Activated naive CD8-positive, alpha-beta T cell treated with anti-CD3 and anti-CD28 coated beads, Interleukin-2, amount 10 ng/mL, durations not matched to agents 7 days and 5 days (primary cell): Measurements from ENCODE around the gene LAPTM4A. TPM values are rescaled to one million over a fixed set of nuclear protein-coding genes. Genes with fewer than 3 reads are reported as not detected.

Experiments
- ATAC-seq: fragments of 150-1000 bp; cut with Tn5 transposase; one replicate; pipeline ENCODE4 v1.10.0; 2021; ENCODE audit warnings: low read depth, moderate library complexity
- POLR2A ChIA-PET: fragments of 350-600 bp; sonication (Branson Sonifier 250); formaldehyde crosslinking; loops from one replicate; lab custom pipeline; 2021; ENCODE audit warnings: antibody characterized with exemption; lab: Charles Lee
- DNase-seq: peaks from one replicate; pipeline ENCODE4 v3.0.0; 2021
- H3K27ac Mint-ChIP-seq: one replicate; pipeline ENCODE4 v1.8.0; 2022; ENCODE audit warnings: mild to moderate bottlenecking, mixed read lengths
- H3K27me3 Mint-ChIP-seq: one replicate; pipeline ENCODE4 v1.8.0; 2022; ENCODE audit warnings: mild to moderate bottlenecking, moderate library complexity, mixed read lengths
- H3K36me3 Mint-ChIP-seq: one replicate; pipeline ENCODE4 v1.8.0; 2021; ENCODE audit warnings: mild to moderate bottlenecking, mixed read lengths
- H3K4me1 Mint-ChIP-seq: one replicate; pipeline ENCODE4 v1.8.0; 2021; ENCODE audit warnings: mixed read lengths
- H3K4me3 Mint-ChIP-seq: one replicate; pipeline ENCODE4 v1.8.0; 2022; ENCODE audit warnings: mild to moderate bottlenecking, moderate library complexity, mixed read lengths
- H3K9me3 Mint-ChIP-seq: one replicate; pipeline ENCODE4 v1.8.0; 2021; ENCODE audit warnings: mixed read lengths
- total RNA-seq, 2 experiments: library from RNA; stranded (reverse); gene quantifications; one replicate each; pipeline ENCODE4 v1.2.3, GENCODE V29; 2021

LAPTM4A gene
- total RNA-seq, 2 experiments from 2014 or later = 27.2 to 31.8 TPM

DNA sequence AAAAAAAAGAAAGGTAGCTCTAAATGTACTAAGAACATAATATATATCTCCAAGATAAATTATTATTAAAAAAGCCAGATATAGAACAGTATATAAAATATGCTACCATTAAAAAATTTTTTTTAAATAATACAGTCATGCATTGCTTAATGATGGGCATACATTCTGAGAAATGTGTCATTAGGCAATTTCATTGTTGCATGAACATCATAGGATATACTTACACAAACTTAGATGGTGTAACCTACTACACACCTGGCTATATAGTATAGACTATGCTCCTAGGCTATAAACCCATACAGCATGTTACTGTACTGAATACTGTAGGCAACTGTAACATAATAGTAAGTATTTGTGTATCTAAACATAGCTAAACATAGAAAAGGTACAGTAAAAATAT lies 18.3 kb upstream of the LAPTM4A start:
- DNase-seq (no peak), ATAC-seq (no peak)
- no peaks in the 10 kb centered on the region for H3K9me3 Mint-ChIP-seq
- H3K4me3 Mint-ChIP-seq = no peak overlapping the region
- peaks cover 6% of the 10 kb centered on the region for H3K27me3 Mint-ChIP-seq
- H3K27ac Mint-ChIP-seq = no peak overlapping the region
- H3K4me1 Mint-ChIP-seq = no peaks in the 10 kb centered on the region
- no peaks in the 10 kb centered on the region for H3K36me3 Mint-ChIP-seq
- POLR2A ChIA-PET = no interaction called here

DNA sequence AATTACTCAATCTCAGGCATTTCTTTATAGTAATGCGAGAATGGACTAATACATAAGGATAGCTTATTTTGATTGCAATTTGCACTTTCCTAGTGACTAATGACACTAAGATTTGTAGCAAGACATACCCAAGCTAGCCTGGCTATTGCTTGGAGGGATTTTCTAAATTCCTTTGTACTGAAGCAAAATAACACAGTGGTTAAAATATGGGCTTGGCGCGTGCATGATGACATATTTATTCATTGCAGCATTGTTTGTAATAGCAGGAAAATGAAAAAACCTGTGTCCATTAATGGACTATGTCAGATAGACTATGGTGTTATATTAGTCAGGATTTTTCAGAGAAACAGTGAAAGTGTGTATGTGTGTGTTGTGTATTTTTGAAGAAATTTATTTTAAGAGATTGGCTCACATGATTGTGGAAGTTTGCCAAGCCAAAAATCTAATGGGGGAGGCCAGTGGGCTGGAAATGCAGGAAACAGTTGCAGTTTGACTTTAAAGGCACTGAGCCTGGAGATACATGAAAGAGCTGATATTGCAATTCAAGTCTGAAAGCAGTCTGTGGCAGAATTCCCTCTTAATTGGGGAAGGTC lies 16.7 kb upstream of the LAPTM4A start:
- DNase-seq (no peak), ATAC-seq (no peak)
- Mint-ChIP-seq H3K4me3 (no peak overlapping the region), H3K36me3 (no peaks in the 10 kb centered on the region), H3K4me1 (no peaks in the 10 kb centered on the region), H3K27ac (no peak overlapping the region), H3K9me3 (no peaks in the 10 kb centered on the region), H3K27me3 (peaks cover 2% of the 10 kb centered on the region)
- POLR2A ChIA-PET = no interaction called here

DNA sequence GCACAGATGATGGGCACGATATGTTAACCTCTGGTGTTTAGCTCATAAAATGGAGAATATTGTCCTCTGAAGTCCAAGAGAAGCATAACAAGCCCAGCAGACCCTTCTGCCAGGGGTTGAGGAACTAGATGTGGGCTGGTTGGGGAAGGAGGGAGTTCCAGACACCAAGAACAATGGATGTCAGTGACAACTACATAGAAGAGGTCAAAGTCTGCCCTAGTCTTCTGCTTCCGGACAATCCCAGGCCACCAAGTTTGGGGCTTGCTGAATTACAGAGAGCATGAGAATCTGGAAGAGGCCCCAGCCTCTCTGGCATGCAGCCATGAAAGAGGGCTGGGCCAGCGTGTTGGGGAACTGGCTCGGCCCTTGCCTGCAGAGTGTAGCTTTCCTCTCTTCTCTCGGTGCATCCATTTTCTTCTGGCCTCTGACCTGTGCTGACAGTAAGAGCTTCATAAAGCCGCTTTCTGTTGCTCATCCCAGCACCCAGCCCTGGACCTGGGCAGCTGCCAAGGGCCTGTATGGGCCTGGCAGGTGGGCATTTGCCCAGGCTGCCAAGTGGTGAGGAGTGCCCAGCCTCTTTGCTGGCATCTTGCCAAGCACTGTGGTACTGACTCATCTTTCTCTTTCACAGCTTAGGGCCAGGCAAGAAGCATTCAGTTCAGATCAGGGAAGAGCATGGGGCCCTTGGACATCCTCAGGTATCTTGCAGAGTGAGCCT lies 14.6 kb upstream of the LAPTM4A start:
- Mint-ChIP-seq H3K9me3 (no peaks in the 10 kb centered on the region), H3K27me3 (peaks cover 9% of the 10 kb centered on the region), H3K36me3 (no peaks in the 10 kb centered on the region), H3K4me3 (no peak overlapping the region), H3K4me1 (no peaks in the 10 kb centered on the region), H3K27ac (no peak overlapping the region)
- DNase-seq = no peak
- POLR2A ChIA-PET = no interaction called here
- ATAC-seq = no peak

DNA sequence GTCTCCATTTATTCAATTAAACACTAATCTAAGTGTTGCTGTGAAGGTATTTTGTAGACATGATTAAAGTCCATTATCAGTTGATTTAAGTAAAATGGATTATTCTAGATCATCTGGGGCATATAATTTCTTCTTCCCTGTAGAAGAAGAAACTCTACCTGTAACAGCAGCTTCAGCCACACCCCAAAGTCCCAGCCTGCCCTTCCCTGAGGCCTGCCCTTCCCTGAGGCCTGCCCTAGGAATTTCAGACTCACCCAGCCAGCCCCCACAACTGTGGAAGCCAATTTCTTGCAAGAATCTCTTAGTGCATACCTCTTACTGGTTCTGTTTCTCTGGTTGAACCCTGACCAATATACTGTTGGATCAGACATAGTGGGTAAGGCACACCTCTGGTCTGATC lies 13.4 kb upstream of the LAPTM4A start:
- H3K36me3 Mint-ChIP-seq = no peaks in the 10 kb centered on the region
- no peaks in the 10 kb centered on the region for H3K4me1 Mint-ChIP-seq
- POLR2A ChIA-PET = no interaction called here
- H3K4me3 Mint-ChIP-seq = no peak overlapping the region
- no peak for DNase-seq
- H3K27ac Mint-ChIP-seq = no peak overlapping the region
- H3K9me3 Mint-ChIP-seq = no peaks in the 10 kb centered on the region
- no peak for ATAC-seq
- H3K27me3 Mint-ChIP-seq = peaks cover 16% of the 10 kb centered on the region

DNA sequence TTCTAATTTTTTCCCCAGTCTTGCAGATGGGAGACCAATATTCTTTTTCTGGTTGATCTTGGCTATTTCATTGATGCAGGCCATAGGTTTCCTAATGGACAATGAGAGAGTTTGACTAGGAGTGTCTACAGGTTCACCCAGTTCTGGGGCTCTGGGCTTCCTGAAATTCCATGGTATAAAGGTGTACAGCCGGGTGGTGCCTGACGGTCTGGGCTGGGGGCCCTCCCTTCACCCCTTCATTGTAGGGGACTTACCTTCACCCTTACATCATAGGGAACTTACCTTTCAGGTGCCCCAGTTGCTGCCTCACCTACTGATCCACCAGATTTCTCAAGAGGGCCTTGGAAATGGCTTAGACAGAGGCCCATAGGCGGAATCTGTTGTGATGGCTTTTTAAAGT lies 13.0 kb upstream of the LAPTM4A start:
- DNase-seq (no peak), ATAC-seq (no peak)
- POLR2A ChIA-PET = no interaction called here
- H3K4me3 Mint-ChIP-seq = no peak overlapping the region
- no peaks in the 10 kb centered on the region for H3K4me1 Mint-ChIP-seq
- H3K36me3 Mint-ChIP-seq = no peaks in the 10 kb centered on the region
- no peaks in the 10 kb centered on the region for H3K9me3 Mint-ChIP-seq
- peaks cover 16% of the 10 kb centered on the region for H3K27me3 Mint-ChIP-seq
- no peak overlapping the region for H3K27ac Mint-ChIP-seq

DNA sequence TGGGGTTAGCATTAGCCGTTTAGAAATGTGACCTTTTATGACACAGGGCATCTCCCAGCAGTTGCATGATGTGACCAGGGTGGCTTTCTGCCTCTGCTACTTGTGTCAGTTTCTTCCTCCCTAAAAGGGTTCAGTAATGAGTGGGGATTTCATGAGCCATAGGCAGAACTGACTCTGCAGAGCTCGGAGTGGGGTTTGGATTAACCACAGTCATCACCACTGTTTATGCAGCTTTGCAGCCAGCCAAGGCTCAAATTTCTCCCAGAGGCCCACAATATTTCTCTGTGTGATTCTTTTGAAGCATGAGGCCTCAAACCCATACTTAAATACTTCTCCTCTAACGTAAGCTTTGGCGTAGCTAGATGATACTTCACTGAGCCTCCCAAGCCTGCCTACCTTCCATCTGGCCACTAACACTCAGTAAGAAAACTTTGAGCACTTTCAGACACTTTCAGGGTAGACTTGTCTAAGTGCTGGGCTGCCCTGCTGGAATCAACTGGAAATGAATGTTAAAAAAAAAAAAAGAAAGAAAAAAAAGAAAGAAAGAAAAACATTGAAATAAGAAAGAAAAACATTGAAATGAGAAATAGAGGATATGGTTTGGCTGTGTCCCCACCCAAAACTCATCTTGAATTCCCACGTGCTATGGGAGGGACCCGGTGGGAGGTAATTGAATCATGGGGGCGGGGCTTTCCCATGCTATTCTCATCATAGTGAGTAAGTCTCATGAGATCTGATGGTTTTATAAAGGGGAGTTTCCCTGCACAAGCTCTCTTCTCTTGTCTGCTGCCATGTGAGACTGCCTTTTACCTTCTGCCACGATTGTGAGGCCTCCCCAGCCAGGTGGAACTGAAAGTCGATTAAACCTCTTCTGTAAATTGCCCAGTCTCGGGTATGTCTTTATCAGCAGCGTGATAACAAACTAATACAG lies 11.5 kb upstream of the LAPTM4A start:
- POLR2A ChIA-PET = no interaction called here
- ATAC-seq = no peak

DNA sequence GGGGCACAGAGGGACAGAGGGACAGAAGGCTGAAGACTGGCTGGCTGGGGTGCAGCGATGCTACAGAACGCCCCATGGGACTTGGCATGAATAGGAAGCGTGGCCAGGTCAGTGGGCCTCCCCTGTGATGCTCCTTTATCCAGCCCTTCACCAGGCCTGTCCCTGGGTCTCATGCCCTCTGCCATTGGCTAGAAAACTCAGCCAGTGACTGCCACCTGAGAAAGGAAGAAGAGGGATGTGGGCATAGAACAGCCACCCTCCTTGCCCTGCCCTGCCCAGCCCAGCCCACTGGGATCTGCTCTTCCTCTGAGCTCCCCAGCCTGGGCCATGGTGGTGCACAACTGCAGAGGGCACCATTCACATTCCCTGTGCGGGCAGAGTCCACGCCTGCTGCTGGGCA lies 10.5 kb upstream of the LAPTM4A start:
- H3K27ac Mint-ChIP-seq = no peak overlapping the region
- H3K9me3 Mint-ChIP-seq = no peaks in the 10 kb centered on the region
- DNase-seq = no peak
- POLR2A ChIA-PET = interaction anchor here (1.1 kb wide), 1 partner anchor 10 kb away, joined by 4 read pairs; the partner anchor contains the start of gene LAPTM4A
- H3K4me3 Mint-ChIP-seq = no peak overlapping the region
- H3K36me3 Mint-ChIP-seq = no peaks in the 10 kb centered on the region
- H3K27me3 Mint-ChIP-seq = peaks cover 27% of the 10 kb centered on the region
- no peak for ATAC-seq
- H3K4me1 Mint-ChIP-seq = no peaks in the 10 kb centered on the region

More for the DNA sequence above, 11.5 kb upstream of the LAPTM4A start:
- Mint-ChIP-seq H3K9me3 (no peaks in the 10 kb centered on the region), H3K4me1 (no peaks in the 10 kb centered on the region), H3K27me3 (peaks cover 18% of the 10 kb centered on the region), H3K36me3 (no peaks in the 10 kb centered on the region), H3K4me3 (no peak overlapping the region), H3K27ac (no peak overlapping the region)
- no peak for DNase-seq

DNA sequence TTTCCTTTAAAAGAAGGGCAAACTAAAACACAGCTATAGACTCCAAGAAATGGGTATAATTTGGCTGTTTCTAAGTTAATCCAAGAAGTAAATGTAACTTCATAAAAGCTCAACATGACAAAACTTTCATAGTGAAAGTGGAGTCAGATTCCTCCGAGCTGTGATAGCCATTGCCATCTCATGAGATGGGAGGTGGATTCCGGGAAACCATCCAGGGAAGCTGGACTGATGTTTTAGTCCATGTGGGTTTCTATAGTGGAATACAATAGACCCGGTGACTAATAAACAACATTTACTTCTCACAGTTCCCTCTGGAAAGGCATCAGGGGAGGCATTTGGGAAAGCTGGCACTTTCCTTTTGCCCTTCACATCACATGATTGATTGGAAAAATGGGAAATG lies 10.0 kb upstream of the LAPTM4A start:
- DNase-seq = no peak
- POLR2A ChIA-PET = interaction anchor here (1.1 kb wide), 1 partner anchor 9 kb away, joined by 4 read pairs; the partner anchor contains the start of gene LAPTM4A
- ATAC-seq = no peak
- Mint-ChIP-seq H3K36me3 (no peaks in the 10 kb centered on the region), H3K27ac (no peak overlapping the region), H3K27me3 (peaks cover 32% of the 10 kb centered on the region), H3K4me1 (no peaks in the 10 kb centered on the region), H3K9me3 (no peaks in the 10 kb centered on the region), H3K4me3 (no peak overlapping the region)

DNA sequence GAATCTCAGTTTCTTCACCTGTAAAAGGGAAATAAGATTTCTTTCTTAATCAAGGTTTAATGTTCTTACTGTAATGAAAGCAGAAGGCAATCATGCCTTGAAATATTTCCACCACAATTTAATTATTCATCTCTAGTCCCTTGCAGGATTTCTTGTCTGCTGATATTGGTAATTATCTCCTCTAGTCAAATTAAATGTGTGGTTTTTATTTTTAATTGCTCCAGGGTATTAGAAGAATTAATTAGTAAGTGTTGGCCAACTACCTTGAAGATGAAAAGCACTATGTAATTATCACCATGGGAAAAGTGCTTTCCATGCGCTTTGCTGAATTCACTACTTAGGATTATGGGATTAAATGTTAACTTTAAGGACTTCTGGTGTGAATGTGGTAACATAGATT lies 8.7 kb upstream of the LAPTM4A start:
- POLR2A ChIA-PET = no interaction called here
- no peaks in the 10 kb centered on the region for H3K4me1 Mint-ChIP-seq
- H3K9me3 Mint-ChIP-seq = no peaks in the 10 kb centered on the region
- H3K4me3 Mint-ChIP-seq = no peak overlapping the region
- no peaks in the 10 kb centered on the region for H3K36me3 Mint-ChIP-seq
- H3K27ac Mint-ChIP-seq = no peak overlapping the region
- ATAC-seq (no peak), DNase-seq (no peak)
- peaks cover 44% of the 10 kb centered on the region for H3K27me3 Mint-ChIP-seq

DNA sequence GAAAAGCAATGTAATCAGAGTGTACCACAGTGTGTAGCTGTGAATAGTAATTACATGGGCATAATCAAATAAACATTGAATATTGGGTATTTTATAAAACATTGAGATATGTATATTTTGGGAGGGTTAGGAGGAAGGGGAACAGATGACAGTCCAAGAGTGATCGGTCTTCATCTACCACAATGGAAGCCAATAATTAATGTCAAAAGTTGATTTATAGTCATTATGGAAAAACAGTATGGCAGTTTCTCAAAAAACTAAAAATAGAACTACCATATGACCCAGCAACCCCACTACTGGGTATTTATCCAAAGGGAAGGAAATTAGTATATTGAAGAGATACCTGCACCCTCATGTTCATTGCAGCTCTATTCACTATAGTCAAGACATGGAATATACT lies 5.8 kb upstream of the LAPTM4A start:
- Mint-ChIP-seq H3K4me1 (no peaks in the 10 kb centered on the region), H3K27me3 (peaks cover 38% of the 10 kb centered on the region), H3K9me3 (no peaks in the 10 kb centered on the region), H3K36me3 (no peaks in the 10 kb centered on the region), H3K4me3 (no peak overlapping the region), H3K27ac (no peak overlapping the region)
- POLR2A ChIA-PET = no interaction called here
- DNase-seq (no peak), ATAC-seq (no peak)

DNA sequence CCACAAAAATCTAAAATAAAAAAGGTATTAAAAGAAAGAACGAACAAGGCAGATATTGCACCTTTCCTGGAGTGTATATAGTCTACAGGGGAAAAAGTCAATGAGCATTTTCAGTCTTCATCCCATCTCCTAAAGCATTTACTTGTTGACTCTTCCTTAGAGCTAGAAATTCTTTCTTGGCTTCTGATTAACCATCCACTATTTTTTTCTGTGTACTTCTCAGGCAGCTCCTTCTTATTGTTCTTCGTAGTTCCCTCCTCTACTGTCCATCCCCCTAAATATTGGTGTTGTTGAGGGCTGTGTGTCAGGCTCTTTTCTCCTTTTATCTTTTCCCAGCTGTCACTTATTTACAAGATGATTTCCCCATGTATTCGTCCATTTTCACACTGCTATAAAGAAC lies 3.5 kb upstream of the LAPTM4A start:
- Mint-ChIP-seq H3K36me3 (no peaks in the 10 kb centered on the region), H3K9me3 (no peaks in the 10 kb centered on the region), H3K27ac (no peak overlapping the region), H3K4me3 (no peak overlapping the region), H3K4me1 (peaks cover 6% of the 10 kb centered on the region), H3K27me3 (peaks cover 27% of the 10 kb centered on the region)
- POLR2A ChIA-PET = no interaction called here
- ATAC-seq = no peak
- no peak for DNase-seq

DNA sequence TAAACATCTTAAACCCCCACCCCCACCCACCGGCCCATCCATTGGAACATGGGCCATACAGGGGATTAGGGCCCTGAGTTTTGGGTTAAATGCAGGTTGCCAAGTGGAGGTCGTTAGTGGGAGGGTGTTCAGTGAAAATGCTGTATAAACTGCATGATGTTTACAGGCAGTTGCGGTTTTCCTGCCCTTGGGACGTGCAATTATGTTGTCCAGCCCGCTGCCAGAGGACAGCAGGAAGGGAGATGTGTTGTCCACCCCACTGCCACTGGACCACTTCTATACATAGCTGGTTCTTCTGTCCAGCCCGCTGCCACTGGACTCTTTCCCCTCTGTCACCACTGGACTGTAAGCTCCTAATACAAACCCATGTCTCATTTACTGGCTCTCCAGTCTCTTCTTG lies 2.7 kb upstream of the LAPTM4A start:
- no peaks in the 10 kb centered on the region for H3K9me3 Mint-ChIP-seq
- no peak overlapping the region for H3K4me3 Mint-ChIP-seq
- peaks cover 13% of the 10 kb centered on the region for H3K4me1 Mint-ChIP-seq
- POLR2A ChIA-PET = no interaction called here
- no peak for ATAC-seq
- H3K27ac Mint-ChIP-seq = no peak overlapping the region
- H3K36me3 Mint-ChIP-seq = no peaks in the 10 kb centered on the region
- H3K27me3 Mint-ChIP-seq = peaks cover 27% of the 10 kb centered on the region
- no peak for DNase-seq

DNA sequence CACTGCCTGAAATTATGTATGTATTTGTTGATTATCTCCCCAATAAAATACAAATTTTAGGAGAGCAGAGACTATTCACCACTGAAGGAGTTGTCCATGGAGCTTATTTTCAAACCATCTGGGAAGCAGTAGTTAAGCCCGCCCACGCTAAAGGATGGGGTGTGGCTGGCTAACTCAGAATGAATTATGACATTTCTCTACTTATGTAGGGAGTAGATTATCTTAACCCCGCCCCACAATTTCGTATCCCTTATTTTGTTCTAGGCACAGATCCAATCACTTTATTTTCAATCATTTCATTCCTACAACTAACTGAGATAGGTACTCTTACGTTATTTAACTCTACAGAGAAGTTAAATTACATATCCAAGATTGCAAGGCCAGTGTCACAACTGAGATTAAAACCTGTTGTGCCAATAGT lies 1.4 kb upstream of the LAPTM4A start:
- Mint-ChIP-seq H3K4me1 (peaks cover 21% of the 10 kb centered on the region), H3K27me3 (peaks cover 25% of the 10 kb centered on the region)

More for the DNA sequence above, 1.4 kb upstream of the LAPTM4A start:
- ATAC-seq (no peak), DNase-seq (no peak)
- H3K9me3 Mint-ChIP-seq = no peaks in the 10 kb centered on the region
- H3K4me3 Mint-ChIP-seq = no peak overlapping the region
- POLR2A ChIA-PET = no interaction called here
- H3K36me3 Mint-ChIP-seq = no peaks in the 10 kb centered on the region
- H3K27ac Mint-ChIP-seq = no peak overlapping the region
